ENCODE data around the gene SMPD2.

SMPD2 gene

GRCh38 chr6:109440331-109441068 is at the start of gene SMPD2, which contains the start of gene PPIL6:
Gene SMPD2, plus strand, starts transcription at chr6:109440724. Its CDS starts 398 bp downstream, at chr6:109441122.
Gene PPIL6, minus strand, starts transcription at chr6:109440628. Its CDS starts 38 bp downstream, at chr6:109440590.
- Histone ChIP-seq H3K9me3 (ENCODE audit: control insufficient read depth, low read length) (no peaks in the 10 kb centered on the region), H3K27me3 (ENCODE audit: control insufficient read depth, insufficient read depth, low read length) (no peaks in the 10 kb centered on the region), H3K4me3 (ENCODE audit: low read length) (peak within 1 kb of the TSS; percentile 54), H3K9ac (ENCODE audit: low read length) (peak within 1 kb of the TSS; percentile 81), H3K36me3 (ENCODE audit: control insufficient read depth, insufficient read depth, low read length) (no peaks in the 10 kb centered on the region), H3K4me1 (ENCODE audit: control insufficient read depth, insufficient read depth, low read length) (peaks cover 11% of the 10 kb centered on the region)

- H3K9me3 ChIP-seq (ENCODE audit: control insufficient read depth, low read length): no peaks in the 10 kb centered on the region
- H3K4me3 ChIP-seq (ENCODE audit: low read length): no peak overlapping the region
- no peak overlapping the region for H3K9ac ChIP-seq (ENCODE audit: low read length)
- H3K27me3 ChIP-seq (ENCODE audit: control insufficient read depth, insufficient read depth, low read length): no peaks in the 10 kb centered on the region
- no peaks in the 10 kb centered on the region for H3K36me3 ChIP-seq (ENCODE audit: control insufficient read depth, insufficient read depth, low read length)
- H3K4me1 ChIP-seq (ENCODE audit: control insufficient read depth, insufficient read depth, low read length): peaks cover 25% of the 10 kb centered on the region
Measured at GRCh38 chr6:109393157-109393885, 47.2 kb upstream of the SMPD2 start.

GRCh38 chr6:109393886-109394281 is 46.6 kb upstream of the SMPD2 start:
- no peaks in the 10 kb centered on the region for H3K9me3 ChIP-seq (ENCODE audit: control insufficient read depth, low read length)

GRCh38 chr6:109396046-109396718 is 44.3 kb upstream of the SMPD2 start:
- no peaks in the 10 kb centered on the region for H3K9me3 ChIP-seq (ENCODE audit: control insufficient read depth, low read length)
- H3K4me3 ChIP-seq (ENCODE audit: low read length): no peak overlapping the region
- H3K9ac ChIP-seq (ENCODE audit: low read length): no peak overlapping the region
- no peaks in the 10 kb centered on the region for H3K27me3 ChIP-seq (ENCODE audit: control insufficient read depth, insufficient read depth, low read length)
- no peaks in the 10 kb centered on the region for H3K36me3 ChIP-seq (ENCODE audit: control insufficient read depth, insufficient read depth, low read length)
- peaks cover 10% of the 10 kb centered on the region for H3K4me1 ChIP-seq (ENCODE audit: control insufficient read depth, insufficient read depth, low read length)

More at GRCh38 chr6:109393886-109394281, 46.6 kb upstream of the SMPD2 start:
- Histone ChIP-seq H3K4me1 (ENCODE audit: control insufficient read depth, insufficient read depth, low read length) (peaks cover 25% of the 10 kb centered on the region), H3K27me3 (ENCODE audit: control insufficient read depth, insufficient read depth, low read length) (no peaks in the 10 kb centered on the region), H3K4me3 (ENCODE audit: low read length) (no peak overlapping the region), H3K9ac (ENCODE audit: low read length) (no peak overlapping the region), H3K36me3 (ENCODE audit: control insufficient read depth, insufficient read depth, low read length) (no peaks in the 10 kb centered on the region)

- no peak overlapping the region for H3K4me3 ChIP-seq (ENCODE audit: low read length)
- H3K36me3 ChIP-seq (ENCODE audit: control insufficient read depth, insufficient read depth, low read length): no peaks in the 10 kb centered on the region
- no peaks in the 10 kb centered on the region for H3K9me3 ChIP-seq (ENCODE audit: control insufficient read depth, low read length)
- H3K27me3 ChIP-seq (ENCODE audit: control insufficient read depth, insufficient read depth, low read length): no peaks in the 10 kb centered on the region
- peaks cover 10% of the 10 kb centered on the region for H3K4me1 ChIP-seq (ENCODE audit: control insufficient read depth, insufficient read depth, low read length)
- H3K9ac ChIP-seq (ENCODE audit: low read length): no peak overlapping the region
Measured at GRCh38 chr6:109397020-109397419, 43.5 kb upstream of the SMPD2 start.

- Histone ChIP-seq H3K9ac (ENCODE audit: low read length) (no peak overlapping the region), H3K4me3 (ENCODE audit: low read length) (no peak overlapping the region), H3K4me1 (ENCODE audit: control insufficient read depth, insufficient read depth, low read length) (no peaks in the 10 kb centered on the region), H3K27me3 (ENCODE audit: control insufficient read depth, insufficient read depth, low read length) (no peaks in the 10 kb centered on the region), H3K9me3 (ENCODE audit: control insufficient read depth, low read length) (no peaks in the 10 kb centered on the region), H3K36me3 (ENCODE audit: control insufficient read depth, insufficient read depth, low read length) (no peaks in the 10 kb centered on the region)
Measured at GRCh38 chr6:109406196-109406595, 34.3 kb upstream of the SMPD2 start.

GRCh38 chr6:109411034-109411433 is 29.5 kb upstream of the SMPD2 start:
- Histone ChIP-seq H3K4me1 (ENCODE audit: control insufficient read depth, insufficient read depth, low read length) (no peaks in the 10 kb centered on the region), H3K4me3 (ENCODE audit: low read length) (no peak overlapping the region), H3K27me3 (ENCODE audit: control insufficient read depth, insufficient read depth, low read length) (no peaks in the 10 kb centered on the region), H3K36me3 (ENCODE audit: control insufficient read depth, insufficient read depth, low read length) (no peaks in the 10 kb centered on the region), H3K9ac (ENCODE audit: low read length) (no peak overlapping the region), H3K9me3 (ENCODE audit: control insufficient read depth, low read length) (no peaks in the 10 kb centered on the region)

- Histone ChIP-seq H3K4me3 (ENCODE audit: low read length) (no peak overlapping the region), H3K9ac (ENCODE audit: low read length) (no peak overlapping the region), H3K36me3 (ENCODE audit: control insufficient read depth, insufficient read depth, low read length) (no peaks in the 10 kb centered on the region), H3K9me3 (ENCODE audit: control insufficient read depth, low read length) (no peaks in the 10 kb centered on the region), H3K4me1 (ENCODE audit: control insufficient read depth, insufficient read depth, low read length) (no peaks in the 10 kb centered on the region), H3K27me3 (ENCODE audit: control insufficient read depth, insufficient read depth, low read length) (no peaks in the 10 kb centered on the region)
Measured at GRCh38 chr6:109417646-109418045, 22.9 kb upstream of the SMPD2 start.

GRCh38 chr6:109420751-109421150 is 19.8 kb upstream of the SMPD2 start:
- H3K27me3 ChIP-seq (ENCODE audit: control insufficient read depth, insufficient read depth, low read length): no peaks in the 10 kb centered on the region
- H3K9ac ChIP-seq (ENCODE audit: low read length): no peak overlapping the region
- no peak overlapping the region for H3K4me3 ChIP-seq (ENCODE audit: low read length)
- no peaks in the 10 kb centered on the region for H3K36me3 ChIP-seq (ENCODE audit: control insufficient read depth, insufficient read depth, low read length)
- H3K9me3 ChIP-seq (ENCODE audit: control insufficient read depth, low read length): no peaks in the 10 kb centered on the region
- H3K4me1 ChIP-seq (ENCODE audit: control insufficient read depth, insufficient read depth, low read length): peaks cover 11% of the 10 kb centered on the region

GRCh38 chr6:109421184-109421583 is 19.3 kb upstream of the SMPD2 start:
- H3K9ac ChIP-seq (ENCODE audit: low read length): no peak overlapping the region
- H3K27me3 ChIP-seq (ENCODE audit: control insufficient read depth, insufficient read depth, low read length): no peaks in the 10 kb centered on the region
- H3K4me3 ChIP-seq (ENCODE audit: low read length): no peak overlapping the region
- H3K4me1 ChIP-seq (ENCODE audit: control insufficient read depth, insufficient read depth, low read length): peaks cover 11% of the 10 kb centered on the region
- no peaks in the 10 kb centered on the region for H3K9me3 ChIP-seq (ENCODE audit: control insufficient read depth, low read length)
- H3K36me3 ChIP-seq (ENCODE audit: control insufficient read depth, insufficient read depth, low read length): no peaks in the 10 kb centered on the region

GRCh38 chr6:109424946-109425345 is 15.6 kb upstream of the SMPD2 start:
- Histone ChIP-seq H3K9ac (ENCODE audit: low read length) (no peak overlapping the region), H3K9me3 (ENCODE audit: control insufficient read depth, low read length) (no peaks in the 10 kb centered on the region), H3K4me1 (ENCODE audit: control insufficient read depth, insufficient read depth, low read length) (peaks cover 11% of the 10 kb centered on the region), H3K27me3 (ENCODE audit: control insufficient read depth, insufficient read depth, low read length) (no peaks in the 10 kb centered on the region), H3K4me3 (ENCODE audit: low read length) (no peak overlapping the region), H3K36me3 (ENCODE audit: control insufficient read depth, insufficient read depth, low read length) (no peaks in the 10 kb centered on the region)
